OCI-LY7 (cell line): ENCODE results near the gene PCDHA4. TPM values are rescaled to one million over a fixed set of nuclear protein-coding genes. Genes with fewer than 3 reads are reported as not detected.

Experiments
- BruUV-seq: library from RNA; stranded (reverse); fragments of 400-500 nt; replicated peaks from 2 replicates; lab custom pipeline; 2021; lab: Mats Ljungman, UMichigan
- CTCF ChIA-PET: fragments of 300-600 bp; sonication (Branson Sonifier 250); formaldehyde crosslinking; loops from one replicate; lab custom pipeline; 2022; ENCODE audit warnings: antibody characterized with exemption; ENCODE audit not compliant: unreplicated experiment; lab: Charles Lee
- POLR2A ChIA-PET: fragments of 300-600 bp; sonication (Branson Sonifier 250); formaldehyde crosslinking; loops from one replicate; lab custom pipeline; 2022; ENCODE audit warnings: antibody characterized with exemption; lab: Charles Lee
- DNase-seq: peaks from one replicate; pipeline ENCODE4 v3.0.0-alpha.2; 2015; ENCODE audit warnings: low spot score
- H2AFZ ChIP-seq: fragments of 200-600 bp; sonication (generic), shearing (Covaris generic); 2 replicates; pipeline ENCODE4 v1.6.1; 2014; ENCODE audit warnings: mild to moderate bottlenecking, antibody characterized with exemption, low read length, moderate library complexity
- H3K27ac ChIP-seq: fragments of 200-600 bp; sonication (generic); 2 replicates; pipeline ENCODE4 v1.5.1; 2014; ENCODE audit warnings: mixed run types, low read depth, mild to moderate bottlenecking, moderate library complexity, low read length, inconsistent platforms; ENCODE audit not compliant: poor library complexity, severe bottlenecking
- H3K36me3 ChIP-seq: fragments of 200-600 bp; sonication (generic); 2 replicates; pipeline ENCODE4 v1.6.1; 2014; ENCODE audit warnings: mild to moderate bottlenecking, antibody characterized with exemption, low read length, moderate library complexity, mixed read lengths; ENCODE audit not compliant: insufficient read depth
- H3K4me1 ChIP-seq: fragments of 200-600 bp; sonication (generic); 2 replicates; pipeline ENCODE4 v1.5.1; 2014; ENCODE audit warnings: mild to moderate bottlenecking, low read length; ENCODE audit not compliant: insufficient read depth, poor library complexity, severe bottlenecking
- H3K4me2 ChIP-seq: fragments of 200-600 bp; sonication (generic); 2 replicates; pipeline ENCODE4 v1.6.1; 2014; ENCODE audit warnings: mild to moderate bottlenecking, low read length
- H3K4me3 ChIP-seq: fragments of 200-600 bp; sonication (generic); 2 replicates; pipeline ENCODE4 v1.5.1; 2014; ENCODE audit warnings: mild to moderate bottlenecking, low read depth, low read length; ENCODE audit not compliant: poor library complexity, severe bottlenecking
- H3K79me2 ChIP-seq: fragments of 200-600 bp; sonication (generic); 2 replicates; pipeline ENCODE4 v1.6.1; 2016; ENCODE audit warnings: low read depth, mild to moderate bottlenecking, low read length, moderate library complexity, mixed read lengths; ENCODE audit not compliant: insufficient read depth
- H3K9me2 ChIP-seq: fragments of 200-600 bp; sonication (generic); 2 replicates; pipeline ENCODE4 v1.6.1; 2016; ENCODE audit warnings: mild to moderate bottlenecking, low read length, mixed read lengths; ENCODE audit not compliant: insufficient read depth
- H3K9me3 ChIP-seq: fragments of 200-600 bp; sonication (generic); 2 replicates; pipeline ENCODE4 v1.6.1; 2014; ENCODE audit warnings: mild to moderate bottlenecking, mixed run types, low read length, mixed read lengths
- H4K20me1 ChIP-seq: fragments of 200-600 bp; sonication (generic); 2 replicates; pipeline ENCODE4 v1.6.1; 2014; ENCODE audit warnings: mild to moderate bottlenecking, antibody characterized with exemption, low read length, moderate library complexity, mixed read lengths; ENCODE audit not compliant: insufficient read depth
- EZH2phosphoT487 ChIP-seq: fragments of 200-600 bp; sonication (generic); IDR thresholded peaks from 2 replicates; pipeline ENCODE4 v1.6.1; 2018; ENCODE audit warnings: low read depth, borderline replicate concordance, mild to moderate bottlenecking, mixed run types, antibody characterized with exemption, low read length, moderate library complexity, mixed read lengths
- intact Hi-C: fragments of 100-400 bp; cut with micrococcal nuclease; formaldehyde crosslinking; loops from one replicate; pipeline ENCODE4 v1.10.0; 2022; ENCODE audit not compliant: unreplicated experiment
- total RNA-seq, 2 experiments: library from RNA; depleted of rRNA in 1 of 2; stranded (reverse); fragments of >200 nt in 1 of 2; shearing (Covaris generic) in 1 of 2; gene quantifications; 2 replicates each; pipeline ENCODE4 v1.2.3, GENCODE V29; 2014 to 2022
- TF ChIP-seq, protein P1 (sequence below): fragments of 200-600 bp; sonication (generic); conservative IDR thresholded peaks from 2 replicates; pipeline ENCODE4 v1.5.1; 2014; ENCODE audit warnings: mild to moderate bottlenecking, antibody characterized with exemption, low read length, moderate library complexity, mixed read lengths

PCDHA4 gene
- total RNA-seq, 2 experiments from 2014 or later, result not detected

DNA sequence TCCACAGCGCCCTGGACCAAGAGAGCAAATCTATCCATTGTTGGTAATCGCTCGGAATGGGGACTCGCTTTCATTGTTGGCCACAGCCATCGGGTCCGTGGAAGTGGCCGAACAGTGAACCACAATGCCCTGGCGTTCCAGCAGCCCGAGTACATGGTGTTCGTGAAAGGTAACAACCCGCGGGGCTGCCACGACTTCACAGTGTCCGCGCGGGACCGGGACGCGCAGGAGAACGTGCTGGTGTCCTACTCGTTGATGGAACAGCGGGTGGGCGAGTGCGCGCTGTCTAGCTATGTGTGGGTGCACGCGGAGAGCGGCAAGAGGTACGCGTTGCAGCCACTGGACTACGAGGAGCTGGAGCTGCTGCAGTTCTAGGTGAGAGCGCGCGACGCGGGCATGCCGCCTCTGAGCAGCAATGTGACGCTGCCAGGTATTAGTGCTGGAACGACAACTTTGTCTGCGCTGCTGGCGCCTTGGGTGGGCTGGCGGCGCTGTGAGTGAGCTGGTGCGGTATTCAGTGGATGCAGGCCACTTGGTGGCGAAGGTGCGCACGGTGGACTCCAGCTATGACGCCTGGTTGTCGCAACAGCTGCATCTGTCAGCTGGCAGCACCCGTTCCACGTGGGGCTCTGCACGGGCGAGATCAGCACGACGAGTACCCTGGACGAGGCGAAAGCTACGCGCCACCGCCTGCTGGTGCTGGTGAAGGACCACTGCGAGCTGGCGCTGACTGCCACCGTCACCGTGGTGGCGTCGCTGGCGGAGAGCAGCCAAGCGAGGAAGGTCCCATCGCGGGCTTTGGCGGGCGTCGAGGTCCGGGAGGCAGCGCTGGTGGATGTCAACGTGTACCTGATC, 55.8 kb downstream of the PCDHA4 start:
- H2AFZ ChIP-seq, result no peak overlapping the region
- TF ChIP-seq, protein P1, sequence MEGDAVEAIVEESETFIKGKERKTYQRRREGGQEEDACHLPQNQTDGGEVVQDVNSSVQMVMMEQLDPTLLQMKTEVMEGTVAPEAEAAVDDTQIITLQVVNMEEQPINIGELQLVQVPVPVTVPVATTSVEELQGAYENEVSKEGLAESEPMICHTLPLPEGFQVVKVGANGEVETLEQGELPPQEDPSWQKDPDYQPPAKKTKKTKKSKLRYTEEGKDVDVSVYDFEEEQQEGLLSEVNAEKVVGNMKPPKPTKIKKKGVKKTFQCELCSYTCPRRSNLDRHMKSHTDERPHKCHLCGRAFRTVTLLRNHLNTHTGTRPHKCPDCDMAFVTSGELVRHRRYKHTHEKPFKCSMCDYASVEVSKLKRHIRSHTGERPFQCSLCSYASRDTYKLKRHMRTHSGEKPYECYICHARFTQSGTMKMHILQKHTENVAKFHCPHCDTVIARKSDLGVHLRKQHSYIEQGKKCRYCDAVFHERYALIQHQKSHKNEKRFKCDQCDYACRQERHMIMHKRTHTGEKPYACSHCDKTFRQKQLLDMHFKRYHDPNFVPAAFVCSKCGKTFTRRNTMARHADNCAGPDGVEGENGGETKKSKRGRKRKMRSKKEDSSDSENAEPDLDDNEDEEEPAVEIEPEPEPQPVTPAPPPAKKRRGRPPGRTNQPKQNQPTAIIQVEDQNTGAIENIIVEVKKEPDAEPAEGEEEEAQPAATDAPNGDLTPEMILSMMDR, result no peak
- TF ChIP-seq EZH2phosphoT487, result no peak
- H3K36me3 ChIP-seq, result no peaks in the 10 kb centered on the region
- H3K9me3 ChIP-seq, result no peaks in the 10 kb centered on the region
- no peaks in the 10 kb centered on the region for H3K9me2 ChIP-seq
- ChIA-PET CTCF (no interaction called here), POLR2A (no interaction called here)
- no peak overlapping the region for H3K4me2 ChIP-seq
- intact Hi-C loops, result no loop called here
- DNase-seq, result no peak
- no peaks in the 10 kb centered on the region for H4K20me1 ChIP-seq
- H3K4me3 ChIP-seq, result no peak overlapping the region
- no peaks in the 10 kb centered on the region for H3K4me1 ChIP-seq
- no peaks in the 10 kb centered on the region for H3K79me2 ChIP-seq
- H3K27ac ChIP-seq, result no peak overlapping the region
- no TSS peak for BruUV-seq

Other genes with a start within 250 kb of the PCDHA4 start
- 18.8 and 19.1 TPM in 2 replicates for gene SRA1, start 249.6 kb upstream of the PCDHA4 start, total RNA-seq (2014; rRNA removed; shearing (Covaris generic))
- 21.3 and 24.5 TPM in 2 replicates for gene SRA1, start 249.6 kb upstream of the PCDHA4 start, total RNA-seq (2022)
- gene APBB3, start 242.5 kb upstream of the PCDHA4 start, total RNA-seq (2014; rRNA removed; shearing (Covaris generic)), result 22.7 and 37.9 TPM in 2 replicates
- gene APBB3, start 242.5 kb upstream of the PCDHA4 start, total RNA-seq (2022), result 32.1 and 32.2 TPM in 2 replicates
- 19.6 and 29.1 TPM in 2 replicates for gene SLC35A4, start 242.2 kb upstream of the PCDHA4 start, total RNA-seq (2014; rRNA removed; shearing (Covaris generic))
- 48.7 TPM in 2 replicates for gene SLC35A4, start 242.2 kb upstream of the PCDHA4 start, total RNA-seq (2022)
- 0.54 and 1.0 TPM in 2 replicates for gene CD14, start 173.9 kb upstream of the PCDHA4 start, total RNA-seq (2014; rRNA removed; shearing (Covaris generic))
- gene CD14, start 173.9 kb upstream of the PCDHA4 start, total RNA-seq (2022), result 0.52 and 0.76 TPM in 2 replicates
- 15.4 and 26.9 TPM in 2 replicates for gene TMCO6, start 167.6 kb upstream of the PCDHA4 start, total RNA-seq (2014; rRNA removed; shearing (Covaris generic))
- 36.8 and 38.8 TPM in 2 replicates for gene TMCO6, start 167.6 kb upstream of the PCDHA4 start, total RNA-seq (2022)
- gene NDUFA2, start 159.4 kb upstream of the PCDHA4 start, total RNA-seq (2014; rRNA removed; shearing (Covaris generic)), result 107 and 166 TPM in 2 replicates
- gene NDUFA2, start 159.4 kb upstream of the PCDHA4 start, total RNA-seq (2022), result 63.4 and 70.3 TPM in 2 replicates
- gene IK, start 159.2 kb upstream of the PCDHA4 start, total RNA-seq (2014; rRNA removed; shearing (Covaris generic)), result 64.4 and 83.7 TPM in 2 replicates
- gene IK, start 159.2 kb upstream of the PCDHA4 start, total RNA-seq (2022), result 90.4 and 99.3 TPM in 2 replicates
- 18.7 and 23.9 TPM in 2 replicates for gene WDR55, start 142.2 kb upstream of the PCDHA4 start, total RNA-seq (2014; rRNA removed; shearing (Covaris generic))
- gene WDR55, start 142.2 kb upstream of the PCDHA4 start, total RNA-seq (2022), result 31.5 and 34.2 TPM in 2 replicates
- 2.2 and 3.6 TPM in 2 replicates for gene DND1, start 133.5 kb upstream of the PCDHA4 start, total RNA-seq (2014; rRNA removed; shearing (Covaris generic))
- 2.7 and 4.5 TPM in 2 replicates for gene DND1, start 133.5 kb upstream of the PCDHA4 start, total RNA-seq (2022)
- gene HARS1, start 115.7 kb upstream of the PCDHA4 start, total RNA-seq (2014; rRNA removed; shearing (Covaris generic)), result 43.7 and 44.3 TPM in 2 replicates
- 61.4 and 61.6 TPM in 2 replicates for gene HARS1, start 115.7 kb upstream of the PCDHA4 start, total RNA-seq (2022)
- gene HARS2, start 115.6 kb upstream of the PCDHA4 start, total RNA-seq (2014; rRNA removed; shearing (Covaris generic)), result 20.8 and 23.4 TPM in 2 replicates
- 27.3 and 27.5 TPM in 2 replicates for gene HARS2, start 115.6 kb upstream of the PCDHA4 start, total RNA-seq (2022)
- 24.8 and 40.0 TPM in 2 replicates for gene ZMAT2, start 106.6 kb upstream of the PCDHA4 start, total RNA-seq (2014; rRNA removed; shearing (Covaris generic))
- 41.6 and 44.9 TPM in 2 replicates for gene ZMAT2, start 106.6 kb upstream of the PCDHA4 start, total RNA-seq (2022)
- gene PCDHA1, start 20.9 kb upstream of the PCDHA4 start, total RNA-seq (2014; rRNA removed; shearing (Covaris generic)), result not detected in 2 replicates
- gene PCDHA1, start 20.9 kb upstream of the PCDHA4 start, total RNA-seq (2022), result not detected in 2 replicates
- gene PCDHA2, start 12.2 kb upstream of the PCDHA4 start, total RNA-seq (2014; rRNA removed; shearing (Covaris generic)), result not detected in 2 replicates
- not detected in 2 replicates for gene PCDHA2, start 12.2 kb upstream of the PCDHA4 start, total RNA-seq (2022)
- gene PCDHA3, start 6.0 kb upstream of the PCDHA4 start, total RNA-seq (2014; rRNA removed; shearing (Covaris generic)), result not detected in 2 replicates
- not detected in 2 replicates for gene PCDHA3, start 6.0 kb upstream of the PCDHA4 start, total RNA-seq (2022)
- not detected in 2 replicates for gene PCDHA5, start 14.5 kb downstream of the PCDHA4 start, total RNA-seq (2014; rRNA removed; shearing (Covaris generic))
- not detected in 2 replicates for gene PCDHA5, start 14.5 kb downstream of the PCDHA4 start, total RNA-seq (2022)
- not detected in 2 replicates for gene PCDHA6, start 20.9 kb downstream of the PCDHA4 start, total RNA-seq (2014; rRNA removed; shearing (Covaris generic))
- not detected in 2 replicates for gene PCDHA6, start 20.9 kb downstream of the PCDHA4 start, total RNA-seq (2022)
- gene PCDHA7, start 27.2 kb downstream of the PCDHA4 start, total RNA-seq (2014; rRNA removed; shearing (Covaris generic)), result not detected in 2 replicates
- not detected in 2 replicates for gene PCDHA7, start 27.2 kb downstream of the PCDHA4 start, total RNA-seq (2022)
- gene PCDHA8, start 34.1 kb downstream of the PCDHA4 start, total RNA-seq (2014; rRNA removed; shearing (Covaris generic)), result not detected in 2 replicates
- not detected in 2 replicates for gene PCDHA8, start 34.1 kb downstream of the PCDHA4 start, total RNA-seq (2022)
- gene PCDHA9, start 41.3 kb downstream of the PCDHA4 start, total RNA-seq (2014; rRNA removed; shearing (Covaris generic)), result not detected in 2 replicates
- gene PCDHA9, start 41.3 kb downstream of the PCDHA4 start, total RNA-seq (2022), result not detected in 2 replicates
- gene PCDHA10, start 48.8 kb downstream of the PCDHA4 start, total RNA-seq (2014; rRNA removed; shearing (Covaris generic)), result not detected in 2 replicates
- gene PCDHA10, start 48.8 kb downstream of the PCDHA4 start, total RNA-seq (2022), result not detected in 2 replicates
- gene PCDHA11, start 61.9 kb downstream of the PCDHA4 start, total RNA-seq (2014; rRNA removed; shearing (Covaris generic)), result not detected in 2 replicates
- not detected in 2 replicates for gene PCDHA11, start 61.9 kb downstream of the PCDHA4 start, total RNA-seq (2022)
- not detected in 2 replicates for gene PCDHA12, start 68.2 kb downstream of the PCDHA4 start, total RNA-seq (2014; rRNA removed; shearing (Covaris generic))
- not detected in 2 replicates for gene PCDHA12, start 68.2 kb downstream of the PCDHA4 start, total RNA-seq (2022)
- not detected in 2 replicates for gene PCDHA13, start 75.1 kb downstream of the PCDHA4 start, total RNA-seq (2014; rRNA removed; shearing (Covaris generic))
- not detected in 2 replicates for gene PCDHA13, start 75.1 kb downstream of the PCDHA4 start, total RNA-seq (2022)
- not detected in 2 replicates for gene PCDHAC1, start 119.2 kb downstream of the PCDHA4 start, total RNA-seq (2014; rRNA removed; shearing (Covaris generic))
- gene PCDHAC1, start 119.2 kb downstream of the PCDHA4 start, total RNA-seq (2022), result not detected in 2 replicates
- not detected in 2 replicates for gene PCDHAC2, start 159.4 kb downstream of the PCDHA4 start, total RNA-seq (2014; rRNA removed; shearing (Covaris generic))
- gene PCDHAC2, start 159.4 kb downstream of the PCDHA4 start, total RNA-seq (2022), result not detected in 2 replicates
- not detected in 2 replicates for gene PCDHB1, start 244.3 kb downstream of the PCDHA4 start, total RNA-seq (2014; rRNA removed; shearing (Covaris generic))
- gene PCDHB1, start 244.3 kb downstream of the PCDHA4 start, total RNA-seq (2022), result not detected in 2 replicates